HCT116 (cell line): Measurements from ENCODE around the gene GNAI2.

Source experiments
- CTCF ChIP-seq, 3 experiments: fragments of 200-600 bp in 1 of 3; sonication (generic) in 1 of 3; IDR thresholded peaks in 2 of 3; conservative IDR thresholded peaks in 1 of 3; 2 replicates each; pipeline ENCODE4 v1.5.1; 2012 to 2017; ENCODE audit warnings: low read depth in 2 of 3, low read length in 2 of 3, antibody characterized with exemption in 1 of 3, borderline replicate concordance in 1 of 3, control low read depth in 1 of 3, mild to moderate bottlenecking in 1 of 3, mixed read lengths in 1 of 3, mixed run types in 1 of 3, moderate library complexity in 1 of 3; ENCODE audit not compliant: insufficient read depth in 1 of 3
- EZH2 ChIP-seq: fragments of 200-600 bp; sonication (generic); IDR thresholded peaks from 2 replicates; pipeline ENCODE4 v1.6.1; 2017; ENCODE audit warnings: antibody characterized with exemption, mixed run types
- EZH2phosphoT487 ChIP-seq: fragments of 200-600 bp; IDR thresholded peaks from 2 replicates; pipeline ENCODE4 v1.6.1; 2018; ENCODE audit warnings: antibody characterized with exemption, borderline replicate concordance
- JUND ChIP-seq: IDR thresholded peaks from 2 replicates; pipeline ENCODE4 v1.6.1; 2012
- POLR2A ChIP-seq: IDR thresholded peaks from 2 replicates; pipeline ENCODE4 v1.7.0; 2011; ENCODE audit warnings: borderline replicate concordance; ENCODE audit not compliant: insufficient read depth, insufficient read length; ENCODE audit errors: extremely low read depth
- RAD21 ChIP-seq: IDR thresholded peaks from 2 replicates; pipeline ENCODE4 v1.6.1; 2012; ENCODE audit warnings: low read depth, mild to moderate bottlenecking
- REST ChIP-seq: IDR thresholded peaks from 2 replicates; pipeline ENCODE4 v1.6.1; 2012; ENCODE audit warnings: low read depth
- SP1 ChIP-seq: IDR thresholded peaks from 2 replicates; pipeline ENCODE4 v1.6.1; 2012; ENCODE audit warnings: low read depth
- ZNF274 ChIP-seq: fragments of 200-500 bp; sonication (Bioruptor generic); IDR thresholded peaks from 2 replicates; pipeline ENCODE4 v1.6.1; 2014; ENCODE audit warnings: mild to moderate bottlenecking, low read depth, low read length, inconsistent platforms

GRCh38 chr3:50190936-50191660 lies 44.9 kb upstream of the GNAI2 start, which contains the start of gene GNAT1:
- TF ChIP-seq REST (no peak), CTCF (IDR thresholded peaks at IDR 0.05 in 2 of 3, conservative IDR thresholded peaks at IDR 0.05 in 1 of 3; ENCODE audit: borderline replicate concordance in 1 of 3, insufficient read depth in 1 of 3, low read depth in 2 of 3, low read length in 2 of 3) (no peak), POLR2A (no peak), JUND (no peak), RAD21 (no peak), SP1 (no peak), ZNF274 (no peak), EZH2 (no peak), EZH2phosphoT487 (no peak)
